Measurements from ENCODE around the gene HSPBP1. TPM values are rescaled to one million over a fixed set of nuclear protein-coding genes. Genes with fewer than 3 reads are reported as not detected.

The HSPBP1 gene
- total and polyA plus RNA-seq, 2 of the 4 experiments (the other 2 are of a cell fraction) = 21.0 to 43.2 TPM

GRCh38 chr19:55246462-55247451, 33.2 kb downstream of the HSPBP1 start:
- Histone ChIP-seq H3K9me3 (ENCODE audit: control insufficient read depth, insufficient read depth, low read length) (no peaks in the 10 kb centered on the region), H3K9me1 (ENCODE audit: insufficient read depth, low read length) (peaks cover 22% of the 10 kb centered on the region), H3K27me3 (ENCODE audit: control insufficient read depth, insufficient read depth, low read length) (no peaks in the 10 kb centered on the region), H3K4me3 (ENCODE audit: insufficient read depth, low read depth, low read length) (no peak overlapping the region), H3K56ac (ENCODE audit: extremely low read depth, insufficient read depth, low read length) (no peak overlapping the region), H3K23ac (ENCODE audit: low read depth, low read length) (no peak overlapping the region), H3K18ac (ENCODE audit: low read depth, low read length) (no peak overlapping the region), H3K9ac (ENCODE audit: low read depth, low read length) (no peak overlapping the region), H4K91ac (ENCODE audit: insufficient read depth, low read depth, low read length) (no peak overlapping the region), H2BK20ac (ENCODE audit: low read depth, low read length) (no peak overlapping the region), H3K4me2 (ENCODE audit: low read depth, low read length) (no peak overlapping the region), H2AK5ac (ENCODE audit: low read depth, low read length) (no peak overlapping the region), H4K20me1 (ENCODE audit: insufficient read depth, low read length) (peaks cover 57% of the 10 kb centered on the region), H3K4ac (ENCODE audit: low read depth, low read length) (no peak overlapping the region), H2AK9ac (replicated peaks; ENCODE audit: low read depth, low read length, poor library complexity) (no peak overlapping the region), H2BK5ac (ENCODE audit: low read depth, low read length, poor library complexity, severe bottlenecking) (peak overlapping the region; percentile 55), H3K36me3 (ENCODE audit: control insufficient read depth, insufficient read depth, low read length) (peaks cover 38% of the 10 kb centered on the region), H4K8ac (ENCODE audit: low read depth in 2 of 2, low read length in 2 of 2) (0 out of 4 replicates have a peak overlapping the region, but pooled peaks of 1 of the 2 experiments have one; percentile 49), H2BK120ac (ENCODE audit: low read depth, low read length) (no peak overlapping the region; the same call in 1 of the 2 replicates), H2BK15ac (ENCODE audit: low read depth, low read length) (no peak overlapping the region), H3K14ac (replicated peaks; ENCODE audit: low read depth, low read length) (no peak overlapping the region), H2AFZ (replicated peaks; ENCODE audit: low read length, poor library complexity) (no peak overlapping the region), H4K5ac (ENCODE audit: low read depth, low read length) (no peak overlapping the region), H3K27ac (ENCODE audit: insufficient read depth, low read length) (peak overlapping the region; percentile 14; the same call in 1 of the 2 replicates), H3K4me1 (ENCODE audit: control insufficient read depth, insufficient read depth, low read length) (0 out of 2 replicates have a peak, but pooled peaks cover 1% of the 10 kb centered on the region), H3K79me1 (ENCODE audit: low read depth in 1 of 2, low read length in 2 of 2) (peaks cover 12 to 81% of the 10 kb centered on the region in 2 experiments)
- in situ Hi-C loops (cut with MboI; ENCODE audit: low sequenced_read_pairs) (no loop called here), intact Hi-C loops (cut with micrococcal nuclease) (no loop called here), dilution Hi-C loops (cut with HindIII; ENCODE audit: low sequenced_read_pairs, unreplicated experiment) (no loop called here)
- TF ChIP-seq POLR2A (IDR thresholded peaks at IDR 0.05; ENCODE audit: low read depth, low read length) (no peak), CHD1 (IDR thresholded peaks at IDR 0.05; ENCODE audit: low read depth, low read length) (no peak), MAZ (IDR thresholded peaks at IDR 0.05; ENCODE audit: borderline replicate concordance, low read depth, low read length) (no peak), CEBPB (IDR thresholded peaks at IDR 0.05; ENCODE audit: low read depth, low read length) (no peak), FOS (IDR thresholded peaks at IDR 0.05; ENCODE audit: low read depth, low read length) (no peak), RFX5 (IDR thresholded peaks at IDR 0.05; ENCODE audit: low read depth, low read length) (no peak), RAD21 (IDR thresholded peaks at IDR 0.05; ENCODE audit: low read length) (no peak), MAFK (IDR thresholded peaks at IDR 0.05; ENCODE audit: low read depth, low read length) (no peak), RCOR1 (IDR thresholded peaks at IDR 0.05; ENCODE audit: insufficient replicate concordance, low read length) (no peak), SMC3 (IDR thresholded peaks at IDR 0.05; ENCODE audit: low read depth, low read length) (no peak), NFE2L2 (IDR thresholded peaks at IDR 0.05; ENCODE audit: low read depth, low read length) (no peak), USF2 (IDR thresholded peaks at IDR 0.05; ENCODE audit: low read depth, low read length) (no peak)
- no TSS peak for BruUV-seq (replicated peaks)
- CTCF ChIA-PET = no interaction called here
- ATAC-seq (ENCODE audit: low read depth) = no peak
- no peak for DNase-seq
- POLR2A ChIA-PET (ENCODE audit: unreplicated experiment) = no interaction called here
- 89% methylated on average over 17 of the region's 40 CpGs; no CpG with 5 or more reads in 1 of the 2 experiments for WGBS, 2 experiments (ENCODE audit: extremely low coverage in 2 of 2, insufficient read length in 1 of 2)
